ENCODE data around the gene TECPR2.

TECPR2 gene

GRCh38 chr14:102377696-102378095 is 15.0 kb downstream of the TECPR2 start:
- TF ChIP-seq SIN3A (IDR thresholded peaks at IDR 0.05; ENCODE audit: borderline replicate concordance, insufficient read depth, low read length) (no peak), FOXP2 (optimal IDR thresholded peaks at IDR 0.05; ENCODE audit: borderline replicate concordance, extremely low read depth, extremely low read length, insufficient read depth) (no peak), TAF1 (IDR thresholded peaks at IDR 0.05; ENCODE audit: borderline replicate concordance, insufficient read depth, low read length) (no peak), REST (IDR thresholded peaks at IDR 0.05; ENCODE audit: insufficient read depth in 1 of 2, low read depth in 2 of 2, low read length in 2 of 2) (no peak), POLR2AphosphoS5 (IDR thresholded peaks at IDR 0.05; ENCODE audit: low read depth, low read length) (no peak)

GRCh38 chr14:102378830-102379229 is 16.1 kb downstream of the TECPR2 start:
- no peak for TF ChIP-seq REST (IDR thresholded peaks at IDR 0.05; ENCODE audit: insufficient read depth in 1 of 2, low read depth in 2 of 2, low read length in 2 of 2)
- TF ChIP-seq TAF1 (IDR thresholded peaks at IDR 0.05; ENCODE audit: borderline replicate concordance, insufficient read depth, low read length) = no peak
- no peak for TF ChIP-seq SIN3A (IDR thresholded peaks at IDR 0.05; ENCODE audit: borderline replicate concordance, insufficient read depth, low read length)
- TF ChIP-seq FOXP2 (optimal IDR thresholded peaks at IDR 0.05; ENCODE audit: borderline replicate concordance, extremely low read depth, extremely low read length, insufficient read depth) = no peak
- TF ChIP-seq POLR2AphosphoS5 (IDR thresholded peaks at IDR 0.05; ENCODE audit: low read depth, low read length) = no peak

GRCh38 chr14:102387086-102387485 is 24.3 kb downstream of the TECPR2 start:
- no peak for TF ChIP-seq POLR2AphosphoS5 (IDR thresholded peaks at IDR 0.05; ENCODE audit: low read depth, low read length)
- no peak for TF ChIP-seq SIN3A (IDR thresholded peaks at IDR 0.05; ENCODE audit: borderline replicate concordance, insufficient read depth, low read length)
- no peak for TF ChIP-seq TAF1 (IDR thresholded peaks at IDR 0.05; ENCODE audit: borderline replicate concordance, insufficient read depth, low read length)
- TF ChIP-seq REST (IDR thresholded peaks at IDR 0.05; ENCODE audit: insufficient read depth in 1 of 2, low read depth in 2 of 2, low read length in 2 of 2) = no peak
- TF ChIP-seq FOXP2 (optimal IDR thresholded peaks at IDR 0.05; ENCODE audit: borderline replicate concordance, extremely low read depth, extremely low read length, insufficient read depth) = no peak

GRCh38 chr14:102389246-102389645 is 26.5 kb downstream of the TECPR2 start:
- no peak for TF ChIP-seq SIN3A (IDR thresholded peaks at IDR 0.05; ENCODE audit: borderline replicate concordance, insufficient read depth, low read length)
- no peak for TF ChIP-seq POLR2AphosphoS5 (IDR thresholded peaks at IDR 0.05; ENCODE audit: low read depth, low read length)
- TF ChIP-seq FOXP2 (optimal IDR thresholded peaks at IDR 0.05; ENCODE audit: borderline replicate concordance, extremely low read depth, extremely low read length, insufficient read depth) = no peak
- TF ChIP-seq TAF1 (IDR thresholded peaks at IDR 0.05; ENCODE audit: borderline replicate concordance, insufficient read depth, low read length) = no peak
- no peak for TF ChIP-seq REST (IDR thresholded peaks at IDR 0.05; ENCODE audit: insufficient read depth in 1 of 2, low read depth in 2 of 2, low read length in 2 of 2)
